Neural progenitor cell (in vitro differentiated cells): Measurements from ENCODE around the gene PERM1. TPM values are rescaled to one million over a fixed set of nuclear protein-coding genes. Genes with fewer than 3 reads are reported as not detected.

Experiments
- DNase-seq: peaks from one replicate; pipeline ENCODE4 v3.0.0-alpha.2; 2016; ENCODE audit warnings: low spot score
- H2AFZ ChIP-seq: fragments of 200-600 bp; sonication (generic); replicated peaks from 2 replicates; pipeline ENCODE4 v1.6.1; 2016; ENCODE audit warnings: antibody characterized with exemption
- H3F3A ChIP-seq: fragments of 200-600 bp; sonication (generic); 2 replicates; pipeline ENCODE4 v1.6.1; 2016; ENCODE audit warnings: antibody characterized with exemption, low read depth
- H3K27ac ChIP-seq: fragments of 200-600 bp; sonication (generic); 2 replicates; pipeline ENCODE4 v1.5.1; 2016; ENCODE audit warnings: mild to moderate bottlenecking
- H3K27me3 ChIP-seq: fragments of 200-600 bp; sonication (generic); 2 replicates; pipeline ENCODE4 v1.6.1; 2016; ENCODE audit warnings: mild to moderate bottlenecking, moderate library complexity
- H3K36me3 ChIP-seq: fragments of 200-600 bp; sonication (generic); 2 replicates; pipeline ENCODE4 v1.5.1; 2016
- H3K4me1 ChIP-seq: fragments of 200-600 bp; sonication (generic); 2 replicates; pipeline ENCODE4 v1.6.1; 2016; ENCODE audit warnings: mixed run types
- H3K4me2 ChIP-seq: fragments of 200-600 bp; sonication (generic); 2 replicates; pipeline ENCODE4 v1.6.1; 2016
- H3K4me3 ChIP-seq: fragments of 200-600 bp; sonication (generic); 2 replicates; pipeline ENCODE4 v1.5.1; 2016
- H3K79me2 ChIP-seq: fragments of 200-600 bp; sonication (generic); 2 replicates; pipeline ENCODE4 v1.6.1; 2016; ENCODE audit warnings: low read depth
- H3K9ac ChIP-seq: fragments of 200-600 bp; sonication (generic); 2 replicates; pipeline ENCODE4 v1.6.1; 2016
- H3K9me3 ChIP-seq: fragments of 200-600 bp; sonication (generic); 2 replicates; pipeline ENCODE4 v1.5.1; 2016; ENCODE audit warnings: low read depth
- H4K20me1 ChIP-seq: fragments of 200-600 bp; sonication (generic); 2 replicates; pipeline ENCODE4 v1.6.1; 2016; ENCODE audit warnings: low read depth
- H3K27ac Mint-ChIP-seq: 3 replicates; pipeline ENCODE4 v1.8.0; 2021; ENCODE audit warnings: mixed read lengths
- H3K27me3 Mint-ChIP-seq: 2 replicates; pipeline ENCODE4 v1.8.0; 2022; ENCODE audit warnings: low read depth, mild to moderate bottlenecking, inconsistent platforms, moderate library complexity, mixed read lengths; ENCODE audit not compliant: insufficient read depth
- H3K36me3 Mint-ChIP-seq: 3 replicates; pipeline ENCODE4 v1.8.0; 2021; ENCODE audit warnings: mixed read lengths
- H3K4me1 Mint-ChIP-seq: 3 replicates; pipeline ENCODE4 v1.8.0; 2021; ENCODE audit warnings: mixed read lengths
- H3K4me3 Mint-ChIP-seq: 3 replicates; pipeline ENCODE4 v1.8.0; 2021; ENCODE audit warnings: mild to moderate bottlenecking, moderate library complexity, mixed read lengths
- H3K9me3 Mint-ChIP-seq: 3 replicates; pipeline ENCODE4 v1.8.0; 2020; ENCODE audit warnings: mixed read lengths
- EZH2 ChIP-seq: fragments of 200-600 bp; sonication (generic); IDR thresholded peaks from 2 replicates; pipeline ENCODE4 v1.6.1; 2017; ENCODE audit warnings: antibody characterized with exemption, mild to moderate bottlenecking, moderate library complexity
- EZH2phosphoT487 ChIP-seq: fragments of 200-600 bp; sonication (generic); IDR thresholded peaks from 2 replicates; pipeline ENCODE4 v1.6.1; 2017; ENCODE audit warnings: antibody characterized with exemption
- total RNA-seq: library from RNA; depleted of rRNA; stranded (reverse); fragments of >200 nt; gene quantifications from 2 replicates; pipeline ENCODE4 v1.2.3, GENCODE V29; 2015; ENCODE audit warnings: low replicate concordance
- TF ChIP-seq, protein P1 (sequence below): fragments of 200-600 bp; sonication (generic); IDR thresholded peaks from 2 replicates; pipeline ENCODE4 v1.5.1; 2017; ENCODE audit warnings: antibody characterized with exemption, mild to moderate bottlenecking

PERM1 gene
- total RNA-seq, 1 donor from 2014 or later: not detected

DNA sequence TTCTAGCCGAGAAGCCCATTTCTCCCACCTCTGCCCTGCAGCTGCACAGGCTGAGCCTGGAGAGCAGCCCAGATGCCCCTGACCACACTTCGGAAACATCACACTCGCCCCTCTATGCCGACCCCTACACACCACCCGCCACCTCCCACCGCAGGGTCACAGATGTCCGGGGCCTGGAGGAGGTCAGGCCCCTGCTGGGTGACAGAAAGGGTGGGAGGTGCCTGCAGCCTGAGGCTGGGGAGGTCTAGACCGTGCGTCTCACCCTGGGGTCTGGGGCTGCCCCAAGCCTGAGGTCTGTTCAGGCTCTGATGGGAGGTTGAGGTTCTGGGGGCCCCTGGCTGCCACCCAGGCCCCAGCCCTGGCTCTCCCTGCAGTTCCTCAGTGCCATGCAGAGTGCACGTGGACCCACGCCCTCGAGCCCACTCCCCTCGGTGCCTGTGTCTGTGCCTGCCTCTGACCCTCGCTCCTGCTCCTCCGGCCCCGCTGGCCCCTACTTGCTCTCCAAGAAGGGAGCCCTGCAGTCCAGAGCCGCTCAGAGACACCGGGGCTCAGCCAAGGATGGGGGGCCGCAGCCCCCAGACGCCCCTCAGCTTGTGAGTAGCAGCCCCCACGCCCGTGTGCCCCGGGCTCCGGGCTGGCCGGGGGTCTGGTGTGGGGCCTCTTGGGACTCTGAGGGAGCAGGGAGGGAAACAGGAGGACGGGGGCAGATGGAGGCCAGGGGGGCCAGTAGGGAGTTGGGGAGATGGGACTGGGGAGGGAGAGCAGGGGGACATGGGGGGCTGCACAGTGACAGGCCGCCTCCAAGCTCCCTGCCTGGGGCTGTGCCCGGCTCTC lies 8.2 kb downstream of the PERM1 start:
- Histone ChIP-seq H3K79me2 (no peaks in the 10 kb centered on the region), H4K20me1 (no peaks in the 10 kb centered on the region), H3K27ac (no peak overlapping the region), H3K9me3 (no peaks in the 10 kb centered on the region), H3K9ac (no peak overlapping the region), H3F3A (peaks cover 17% of the 10 kb centered on the region), H2AFZ (no peak overlapping the region), H3K4me2 (no peak overlapping the region), H3K36me3 (no peaks in the 10 kb centered on the region), H3K4me3 (no peak overlapping the region), H3K4me1 (no peaks in the 10 kb centered on the region), H3K27me3 (peaks cover 78% of the 10 kb centered on the region)
- Mint-ChIP-seq H3K9me3 (peaks cover 6% of the 10 kb centered on the region), H3K4me1 (peaks cover 8% of the 10 kb centered on the region), H3K27ac (no peak overlapping the region), H3K36me3 (peaks cover 3% of the 10 kb centered on the region), H3K27me3 (peaks cover 36% of the 10 kb centered on the region), H3K4me3 (no peak overlapping the region)
- no peak for DNase-seq
- TF ChIP-seq EZH2 (no peak), EZH2phosphoT487 (no peak)
- TF ChIP-seq, protein P1, sequence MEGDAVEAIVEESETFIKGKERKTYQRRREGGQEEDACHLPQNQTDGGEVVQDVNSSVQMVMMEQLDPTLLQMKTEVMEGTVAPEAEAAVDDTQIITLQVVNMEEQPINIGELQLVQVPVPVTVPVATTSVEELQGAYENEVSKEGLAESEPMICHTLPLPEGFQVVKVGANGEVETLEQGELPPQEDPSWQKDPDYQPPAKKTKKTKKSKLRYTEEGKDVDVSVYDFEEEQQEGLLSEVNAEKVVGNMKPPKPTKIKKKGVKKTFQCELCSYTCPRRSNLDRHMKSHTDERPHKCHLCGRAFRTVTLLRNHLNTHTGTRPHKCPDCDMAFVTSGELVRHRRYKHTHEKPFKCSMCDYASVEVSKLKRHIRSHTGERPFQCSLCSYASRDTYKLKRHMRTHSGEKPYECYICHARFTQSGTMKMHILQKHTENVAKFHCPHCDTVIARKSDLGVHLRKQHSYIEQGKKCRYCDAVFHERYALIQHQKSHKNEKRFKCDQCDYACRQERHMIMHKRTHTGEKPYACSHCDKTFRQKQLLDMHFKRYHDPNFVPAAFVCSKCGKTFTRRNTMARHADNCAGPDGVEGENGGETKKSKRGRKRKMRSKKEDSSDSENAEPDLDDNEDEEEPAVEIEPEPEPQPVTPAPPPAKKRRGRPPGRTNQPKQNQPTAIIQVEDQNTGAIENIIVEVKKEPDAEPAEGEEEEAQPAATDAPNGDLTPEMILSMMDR: no peak

DNA sequence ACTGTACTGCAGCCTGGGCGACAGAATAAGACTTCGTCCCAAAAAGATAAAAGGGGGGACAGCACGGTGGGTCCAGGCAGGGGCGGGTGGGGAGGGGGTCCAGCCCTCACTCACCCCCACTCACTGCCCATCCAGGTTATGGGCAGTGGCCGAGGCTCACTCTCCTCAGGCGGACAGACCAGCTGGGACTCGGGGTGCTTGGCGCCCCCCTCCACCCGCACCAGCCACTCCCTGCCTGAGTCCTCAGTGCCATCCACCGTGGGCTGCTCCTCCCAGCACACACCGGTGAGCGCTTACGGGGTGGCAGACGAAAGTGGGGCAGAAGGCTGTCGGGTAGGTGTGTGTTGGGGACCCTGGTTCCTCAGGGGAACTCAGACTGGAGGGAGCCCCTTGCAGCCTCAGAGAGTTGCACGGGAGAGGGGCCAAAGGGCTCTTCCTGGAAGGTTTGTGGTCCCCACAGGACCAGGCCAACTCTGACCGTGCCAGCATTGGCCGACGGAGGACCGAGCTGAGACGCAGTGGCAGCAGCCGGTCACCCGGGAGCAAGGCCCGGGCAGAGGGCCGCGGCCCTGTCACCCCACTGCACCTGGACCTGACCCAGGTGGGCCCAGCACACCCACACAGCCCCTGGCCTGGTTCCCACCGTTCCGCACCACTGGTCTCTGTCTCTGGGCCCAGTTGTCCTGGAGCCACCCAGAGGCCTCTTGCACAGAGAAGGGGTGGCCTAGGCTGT lies 9.0 kb downstream of the PERM1 start:
- Histone ChIP-seq H3K79me2 (no peaks in the 10 kb centered on the region), H3F3A (peaks cover 17% of the 10 kb centered on the region), H3K27ac (no peak overlapping the region), H4K20me1 (peaks cover 7% of the 10 kb centered on the region), H3K27me3 (peaks cover 86% of the 10 kb centered on the region), H3K36me3 (no peaks in the 10 kb centered on the region), H2AFZ (no peak overlapping the region), H3K9ac (no peak overlapping the region), H3K4me3 (no peak overlapping the region), H3K4me1 (no peaks in the 10 kb centered on the region), H3K9me3 (no peaks in the 10 kb centered on the region), H3K4me2 (no peak overlapping the region)
- no peak overlapping the region for H3K4me3 Mint-ChIP-seq
- no peak for DNase-seq
- H3K9me3 Mint-ChIP-seq: peaks cover 2% of the 10 kb centered on the region
- H3K36me3 Mint-ChIP-seq: no peaks in the 10 kb centered on the region
- TF ChIP-seq, protein P1: no peak
- TF ChIP-seq EZH2phosphoT487: no peak
- TF ChIP-seq EZH2: no peak
- H3K27ac Mint-ChIP-seq: no peak overlapping the region
- peaks cover 4% of the 10 kb centered on the region for H3K4me1 Mint-ChIP-seq
- peaks cover 38% of the 10 kb centered on the region for H3K27me3 Mint-ChIP-seq

DNA sequence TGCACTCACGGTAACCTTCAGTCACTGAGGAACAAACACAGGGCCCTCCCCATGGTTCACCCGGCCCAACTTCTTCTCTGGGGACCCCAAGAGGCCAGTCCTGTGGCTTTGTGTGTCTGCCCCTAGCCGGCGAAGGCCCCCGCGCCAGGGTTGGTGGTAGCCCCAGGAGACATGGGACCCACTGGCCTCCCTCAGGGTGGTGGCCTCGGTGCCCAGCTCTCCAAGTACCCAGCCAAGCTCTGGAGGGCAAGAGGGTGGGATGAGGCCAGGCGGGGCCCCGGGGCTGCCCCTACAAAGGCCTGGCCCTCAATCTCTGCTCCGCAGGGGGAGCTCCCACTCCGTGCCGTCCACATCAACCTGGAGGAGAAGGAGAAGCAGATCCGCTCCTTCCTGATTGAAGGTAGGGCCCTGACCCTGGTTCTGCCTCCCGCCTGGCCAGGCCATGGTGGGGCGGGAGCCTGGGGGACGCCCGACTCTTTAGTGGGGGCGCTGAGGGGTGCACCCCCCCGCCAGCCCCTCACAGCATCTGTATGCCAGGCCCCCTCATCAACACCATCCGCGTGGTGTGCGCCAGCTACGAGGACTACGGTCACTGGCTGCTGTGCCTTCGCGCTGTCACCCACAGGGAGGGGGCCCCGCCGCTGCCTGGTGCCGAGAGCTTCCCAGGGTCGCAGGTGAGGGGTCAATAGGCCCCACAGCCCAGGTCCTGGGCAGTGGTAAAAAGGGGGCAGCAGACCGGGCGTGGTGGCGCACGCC lies 10.0 kb downstream of the PERM1 start:
- Histone ChIP-seq H3K9me3 (no peaks in the 10 kb centered on the region), H4K20me1 (peaks cover 15% of the 10 kb centered on the region), H3K4me3 (no peak overlapping the region), H3K27me3 (peaks cover 95% of the 10 kb centered on the region), H3K4me2 (no peak overlapping the region), H3K36me3 (no peaks in the 10 kb centered on the region), H3K9ac (no peak overlapping the region), H3K4me1 (no peaks in the 10 kb centered on the region), H3K27ac (no peak overlapping the region), H3K79me2 (no peaks in the 10 kb centered on the region), H2AFZ (no peak overlapping the region), H3F3A (peaks cover 17% of the 10 kb centered on the region)
- Mint-ChIP-seq H3K27me3 (peaks cover 45% of the 10 kb centered on the region), H3K9me3 (peaks cover 2% of the 10 kb centered on the region), H3K4me3 (no peak overlapping the region), H3K36me3 (no peaks in the 10 kb centered on the region), H3K27ac (no peak overlapping the region), H3K4me1 (peaks cover 4% of the 10 kb centered on the region)
- TF ChIP-seq EZH2 (no peak), EZH2phosphoT487 (no peak)
- TF ChIP-seq, protein P1: no peak
- no peak for DNase-seq
